HG03460 (cell line): ENCODE data around the gene GAN.
"Not testable (repeated sequence)": the region's sequence is repeated elsewhere in the genome, so short reads cannot be mapped to it uniquely, and the experiment has no call there.

ENCODE experiments used
- ATAC-seq: cut with Tn5 transposase; IDR thresholded peaks from one replicate; pipeline ENCODE4 v1.9.1; 2021; ENCODE audit not compliant: unreplicated experiment

GAN gene

GRCh38 chr16:81296631-81297030, 18.1 kb upstream of the GAN start:
- ATAC-seq: no peak

GRCh38 chr16:81307770-81308169, 7.0 kb upstream of the GAN start:
- ATAC-seq: no peak

DNA sequence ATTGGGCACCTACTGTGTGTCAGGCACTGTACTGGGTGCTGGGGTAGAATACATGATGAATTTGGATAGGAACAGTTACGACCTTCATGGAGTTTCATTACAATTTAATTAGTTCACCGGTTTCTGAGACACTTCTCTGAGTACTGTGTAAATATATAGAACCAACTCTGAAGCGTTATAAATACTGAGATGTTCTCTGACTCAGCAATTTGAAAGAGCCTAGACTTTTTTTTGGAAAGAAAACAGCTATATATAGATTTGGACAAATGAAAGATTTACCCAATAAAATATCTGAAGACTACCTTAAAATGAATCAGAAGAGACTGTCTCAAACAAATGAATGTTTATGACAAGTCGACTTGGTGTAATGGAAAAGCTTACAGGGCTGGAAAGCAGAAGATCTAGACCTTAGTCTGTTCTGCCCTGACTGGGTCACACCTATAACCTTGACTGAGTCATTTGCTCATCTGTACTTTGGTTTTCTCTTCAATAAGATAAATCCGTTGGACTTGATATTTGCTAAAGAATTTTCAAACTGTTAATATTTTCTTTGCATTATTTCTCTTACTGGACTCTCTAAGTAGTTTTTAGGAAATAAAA, 4.6 kb upstream of the GAN start:
- no peak for ATAC-seq

DNA sequence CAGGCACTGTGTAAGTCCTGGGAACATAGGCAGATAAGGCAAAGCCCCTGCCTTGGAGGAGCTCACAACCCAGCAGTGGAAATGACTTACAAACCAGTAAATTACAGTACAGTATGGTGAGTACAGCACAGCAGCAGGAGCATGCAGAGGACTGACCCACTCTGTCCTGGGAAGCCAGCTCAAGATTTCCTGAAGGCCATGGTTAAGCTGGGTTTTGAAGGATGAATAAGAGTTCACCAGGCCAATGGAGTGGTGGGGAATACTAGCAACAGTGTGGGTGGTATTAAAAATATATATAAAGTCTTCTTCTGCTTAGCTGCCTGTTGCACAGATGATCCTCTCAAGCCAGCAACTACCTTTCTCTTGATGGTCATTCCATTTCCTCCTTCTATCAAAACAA, 3.0 kb upstream of the GAN start:
- no peak for ATAC-seq

DNA sequence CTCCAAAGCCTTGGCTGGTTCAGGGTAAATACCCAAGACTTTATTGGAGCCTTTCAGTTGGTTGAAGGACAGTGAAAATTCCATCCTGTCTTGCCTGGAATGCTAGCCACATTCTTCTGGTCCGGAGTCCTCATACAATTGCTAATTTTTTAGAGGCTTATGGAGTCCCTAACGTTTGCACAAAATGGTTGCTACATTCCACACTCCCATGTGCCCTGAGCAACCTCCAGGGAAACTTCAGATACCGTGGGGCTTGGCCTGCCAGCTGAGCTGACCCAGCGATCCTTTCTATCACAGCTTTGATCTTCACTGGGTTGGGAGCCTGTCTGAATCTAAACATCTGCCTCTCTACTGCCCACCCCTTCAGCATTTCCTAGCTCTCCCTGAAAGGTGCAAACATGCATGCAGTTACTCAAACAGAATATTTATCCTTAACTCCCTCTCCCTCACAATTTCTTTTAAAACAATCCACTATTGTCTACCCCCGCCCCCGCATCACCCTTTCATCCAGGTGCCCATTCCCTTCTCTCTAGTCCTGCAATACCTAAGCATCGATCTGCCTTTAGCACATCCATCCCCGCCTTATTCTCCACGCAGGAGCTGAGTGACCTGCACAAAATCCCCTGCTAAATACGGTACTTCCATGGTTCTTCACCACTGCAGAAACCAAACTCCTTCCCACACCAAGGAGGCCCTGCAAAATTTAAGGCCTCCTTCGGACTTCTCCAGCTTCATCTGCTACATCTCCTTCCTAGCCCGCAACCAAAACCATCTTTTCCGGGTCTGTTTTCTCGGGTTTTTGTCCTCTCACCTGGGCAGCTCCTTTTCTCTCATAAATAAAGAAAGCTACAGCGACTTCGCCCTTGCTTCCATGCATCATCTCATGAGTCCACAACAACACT, 810 bp upstream of the GAN start:
- ATAC-seq: no peak

- peak; percentile 38 for ATAC-seq
These were observed 761 bp downstream of the GAN start for GRCh38 chr16:81315271-81316175.

DNA sequence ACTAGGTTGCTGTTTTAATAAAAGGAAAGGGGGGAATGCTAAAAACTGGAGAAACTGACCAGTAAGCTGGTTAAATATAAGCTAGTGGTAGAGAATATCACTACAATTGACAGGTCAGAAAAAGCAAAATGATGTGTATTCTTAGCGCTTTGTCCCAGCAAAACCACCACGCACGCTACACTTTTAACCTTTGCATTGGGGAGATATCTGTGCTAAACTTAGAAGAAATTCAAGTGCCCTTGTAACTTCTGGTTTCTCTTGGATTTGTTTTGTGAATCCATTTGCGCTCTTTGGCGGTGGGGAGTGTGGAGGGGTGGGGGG, 1.4 kb downstream of the GAN start:
- ATAC-seq: no peak

DNA sequence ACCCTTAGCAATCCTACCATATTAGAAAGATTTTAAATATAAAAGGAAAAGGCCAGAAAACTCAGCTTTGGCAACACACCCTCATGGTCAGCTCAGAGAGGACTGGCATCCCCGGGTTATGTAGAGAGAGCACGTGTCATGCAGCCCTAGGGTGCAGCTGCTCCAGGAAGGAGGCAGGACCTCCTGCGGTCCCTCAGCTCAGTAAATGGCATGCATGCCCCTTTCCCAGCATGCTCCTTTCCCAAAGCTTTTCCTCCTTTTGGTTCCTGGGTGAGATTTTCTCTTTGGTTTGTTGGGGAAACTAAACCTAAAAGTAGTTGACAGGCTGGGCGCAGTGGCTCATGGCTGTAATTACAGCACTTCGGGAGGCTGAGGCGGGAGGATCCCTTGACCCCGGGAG, 3.9 kb downstream of the GAN start:
- no peak for ATAC-seq

- no peak for ATAC-seq
These were observed 4.6 kb downstream of the GAN start for GRCh38 chr16:81319221-81319912.

DNA sequence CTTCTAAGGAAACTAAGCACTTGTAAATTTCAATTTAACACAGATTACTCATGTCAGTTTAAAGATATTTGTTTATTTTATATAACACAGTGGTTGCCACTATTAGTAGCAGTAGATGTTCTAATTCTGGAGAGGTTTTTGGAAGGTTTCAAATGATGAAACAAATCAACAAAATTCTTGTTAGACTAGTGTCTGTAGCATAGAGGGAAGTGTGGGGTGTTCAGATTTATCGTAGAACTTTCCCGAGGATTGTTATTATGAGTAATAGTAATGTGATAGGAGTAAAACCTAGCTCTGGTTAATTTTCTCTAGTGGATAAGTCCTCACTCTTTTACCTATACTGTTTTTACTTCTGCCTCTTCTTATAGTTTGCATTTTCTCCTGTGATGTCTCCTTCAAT, 6.3 kb downstream of the GAN start:
- ATAC-seq: no peak

GRCh38 chr16:81321536-81321935, 6.8 kb downstream of the GAN start:
- no peak for ATAC-seq

DNA sequence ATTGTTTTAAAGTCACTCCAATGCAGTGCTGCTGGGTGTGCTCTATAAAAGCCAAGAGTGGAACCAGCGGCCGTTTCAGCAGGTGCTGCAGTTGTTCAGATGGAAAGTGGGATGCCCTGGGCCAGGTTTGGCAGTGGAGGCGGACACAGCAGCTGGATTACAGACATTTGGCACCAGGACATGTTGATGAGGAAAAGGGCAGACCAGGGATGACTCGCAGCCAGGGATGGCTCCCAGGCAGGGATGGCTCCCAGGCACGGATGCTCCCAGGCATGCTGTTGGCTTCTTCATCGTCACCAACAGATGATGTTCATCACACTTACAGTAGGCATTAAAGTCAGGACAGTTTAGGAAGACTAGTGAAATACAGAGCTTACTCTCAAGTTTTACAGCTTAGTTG, 10.0 kb downstream of the GAN start:
- ATAC-seq: no peak

GRCh38 chr16:81327011-81327410, 12.2 kb downstream of the GAN start:
- no peak for ATAC-seq

DNA sequence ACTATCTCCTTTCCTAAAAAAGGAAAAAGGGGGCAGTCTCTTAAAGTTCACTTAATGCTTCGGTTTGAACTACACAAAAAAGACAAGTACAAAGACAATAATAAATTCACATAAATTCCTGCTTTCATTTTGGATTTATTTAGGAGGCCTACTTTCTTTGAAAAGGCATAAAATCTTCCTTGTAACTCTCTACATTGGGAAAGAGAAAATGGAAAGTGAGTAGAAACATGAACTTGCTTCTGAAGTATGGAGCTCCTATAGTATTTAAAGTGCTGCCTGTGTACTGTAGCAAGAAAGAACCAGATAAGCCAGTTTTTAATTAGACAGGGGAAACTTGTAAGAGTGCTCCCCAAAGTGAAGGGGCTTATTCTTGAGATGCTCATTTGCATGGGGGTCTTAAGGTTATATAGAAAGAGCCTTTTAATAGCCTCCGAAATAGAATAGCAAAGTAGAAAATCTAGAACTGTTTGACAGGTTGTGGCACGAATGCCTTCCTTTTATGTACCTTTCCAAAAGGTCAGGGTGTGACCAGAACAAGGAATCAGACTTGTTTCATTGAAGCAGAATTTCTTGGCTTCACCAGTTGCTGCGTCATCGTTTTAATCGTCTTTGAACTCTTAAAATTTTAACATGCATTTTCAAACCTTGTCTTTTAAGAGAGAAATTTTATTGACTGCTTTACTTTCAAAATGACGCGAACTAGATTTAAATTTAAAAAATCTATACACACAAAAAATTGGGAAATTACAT, 12.9 kb downstream of the GAN start:
- ATAC-seq: no peak

DNA sequence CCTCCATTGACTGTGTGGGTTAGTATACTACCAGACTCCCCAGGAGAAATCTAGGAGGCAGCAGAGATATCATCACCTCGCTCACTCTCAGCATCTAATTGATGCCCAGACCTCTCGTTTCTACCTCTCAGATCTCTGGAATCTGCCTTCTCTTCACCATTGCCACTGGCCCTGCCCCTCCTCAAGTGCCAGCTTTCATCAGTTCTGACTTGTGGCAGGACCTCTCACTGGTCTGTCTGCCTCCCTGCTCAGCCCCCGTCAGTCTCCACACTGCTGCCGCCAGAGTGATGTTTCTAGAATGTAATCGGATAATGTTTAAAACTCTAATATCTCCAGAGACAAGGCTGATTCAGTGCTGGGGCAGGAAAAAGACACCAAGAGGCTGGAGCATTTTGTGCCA, 15.2 kb downstream of the GAN start:
- no peak for ATAC-seq

GRCh38 chr16:81333356-81333755, 18.6 kb downstream of the GAN start:
- ATAC-seq: no peak

DNA sequence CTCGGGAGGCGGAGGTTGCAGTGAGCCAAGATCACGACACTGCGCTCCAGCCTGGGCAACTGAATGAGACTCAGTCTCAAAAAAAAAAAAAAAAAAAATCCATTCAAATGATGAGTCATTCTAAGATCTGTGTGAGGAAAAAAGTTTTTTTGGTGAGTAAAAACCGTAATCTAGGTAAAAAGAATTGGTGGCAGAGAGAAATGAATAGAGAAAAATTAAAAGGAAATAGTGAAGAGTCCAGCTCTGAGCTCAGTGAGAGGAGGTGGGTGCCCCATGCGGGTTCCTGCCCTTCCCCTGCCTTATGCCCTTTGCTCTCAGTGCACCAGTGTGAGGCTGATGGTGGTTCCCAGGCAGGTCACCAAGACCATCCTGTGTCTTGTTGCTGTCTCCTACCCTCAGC, 20.9 kb downstream of the GAN start:
- ATAC-seq: no peak

DNA sequence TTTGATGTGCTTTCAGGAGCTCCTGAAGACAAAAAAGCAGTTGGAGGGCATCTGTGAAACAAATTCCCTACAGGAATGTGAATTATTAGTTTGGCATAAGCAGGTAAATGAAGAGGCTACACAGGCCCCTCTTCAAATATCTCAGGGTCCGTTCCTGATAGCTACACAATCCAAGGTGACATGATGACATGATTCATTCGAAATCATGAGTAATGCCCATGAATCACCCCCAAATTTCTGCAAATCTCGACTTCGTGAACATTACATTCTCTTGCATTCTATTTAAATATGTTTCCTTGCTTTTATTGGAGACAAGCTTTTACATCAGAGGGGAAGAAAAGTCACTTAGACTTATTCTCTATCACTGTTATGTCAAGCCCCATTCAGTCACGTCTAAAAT, 22.3 kb downstream of the GAN start:
- no peak for ATAC-seq

DNA sequence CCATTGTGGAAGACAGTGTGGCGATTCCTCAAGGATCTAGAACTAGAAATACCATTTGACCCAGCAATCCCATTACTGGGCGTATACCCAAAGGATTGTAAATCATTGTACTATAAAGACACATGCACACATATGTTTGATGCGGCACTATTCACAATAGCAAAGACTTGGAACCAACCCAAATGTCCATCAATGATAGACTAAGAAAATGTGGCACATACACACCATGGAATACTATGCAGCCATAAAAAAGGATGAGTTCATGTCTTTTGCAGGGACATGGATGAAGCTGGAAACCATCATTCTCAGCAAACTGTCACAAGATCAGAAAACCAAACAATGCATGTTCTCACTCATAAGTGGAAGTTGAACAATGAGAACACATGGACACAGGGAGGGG, 30.4 kb downstream of the GAN start:
- not testable (repeated sequence) for ATAC-seq

- no peak for ATAC-seq
These were observed 32.7 kb downstream of the GAN start for GRCh38 chr16:81347425-81347824.
